HepG2 (cell line): ENCODE data around the gene ZSWIM9. TPM values are rescaled to one million over a fixed set of nuclear protein-coding genes. Genes with fewer than 3 reads are reported as not detected.

ENCODE experiments used
- ATAC-seq: fragments of 200-7000 bp; cut with Tn5 transposase; 3 replicates; pipeline ENCODE4 v1.9.1; 2020; ENCODE audit warnings: mild to moderate bottlenecking, moderate library complexity
- BruUV-seq: library from RNA; stranded (reverse); fragments of 400-500 nt; replicated peaks from 2 replicates; lab custom pipeline; 2021; lab: Mats Ljungman, UMichigan
- CTCF ChIA-PET: fragments of 300-600 bp; formaldehyde crosslinking; extraction: SDS; loops from one replicate; lab custom pipeline; 2021; ENCODE audit warnings: low total read pairs, inconsistent platforms, low intra/inter-chr PET ratio; lab: Yijun Ruan, JAX
- POLR2A ChIA-PET: fragments of 350-600 bp; sonication (Branson Sonifier 250); formaldehyde crosslinking; loops from one replicate; lab custom pipeline; 2020; ENCODE audit warnings: antibody characterized with exemption, inconsistent platforms; lab: Yijun Ruan, JAX
- DNase-seq: peaks from one replicate; pipeline ENCODE4 v3.0.0-alpha.2; 2015; ENCODE audit warnings: low spot score
- FAIRE-seq: peaks from 3 replicates; lab custom pipeline; 2011; peaks lifted over from hg19 to GRCh38; lab: Jason Lieb, UNC
- H2AFZ ChIP-seq: one replicate; pipeline ENCODE4 v1.6.1; 2011; ENCODE audit warnings: low read length, inconsistent platforms
- H3K27ac ChIP-seq: fragments of 300-600 bp; 3 replicates; pipeline ENCODE4 v1.8.0; 2011; ENCODE audit warnings: mixed run types, mild to moderate bottlenecking, mixed read lengths, low read length, inconsistent platforms; ENCODE audit not compliant: insufficient read depth; ENCODE audit errors: extremely low read length
- H3K27me3 ChIP-seq, 2 experiments: fragments of 200-600 bp in 1 of 2; 2 replicates in 1 of 2; 3 replicates in 1 of 2; pipeline versions ENCODE4 v1.6.0 to v1.8.0; 2011; ENCODE audit warnings: low read length in 2 of 2, mild to moderate bottlenecking in 2 of 2, moderate library complexity in 2 of 2, inconsistent platforms in 1 of 2; ENCODE audit not compliant: insufficient read depth in 2 of 2, control insufficient read depth in 1 of 2
- H3K36me3 ChIP-seq, 2 experiments: fragments of 200-600 bp in 1 of 2; replicated peaks in 1 of 2; 2 replicates in 1 of 2; 3 replicates in 1 of 2; pipeline versions ENCODE4 v1.5.1 to v1.8.0; 2011; ENCODE audit warnings: low read length in 2 of 2, inconsistent platforms in 1 of 2; ENCODE audit not compliant: insufficient read depth in 2 of 2, control insufficient read depth in 1 of 2
- H3K4me1 ChIP-seq: 2 replicates; pipeline ENCODE4 v1.5.1; 2012; ENCODE audit warnings: low read length, inconsistent platforms; ENCODE audit not compliant: insufficient read depth
- H3K4me2 ChIP-seq: 2 replicates; pipeline ENCODE4 v1.6.0; 2011; ENCODE audit warnings: low read depth, low read length, inconsistent platforms
- H3K4me3 ChIP-seq, 3 experiments: fragments of 200-600 bp in 1 of 3; sonication (generic), shearing (Covaris generic) in 1 of 3; replicated peaks in 1 of 3; 2 replicates each; pipeline ENCODE4 v1.5.1; 2011 to 2016; ENCODE audit warnings: low read length in 3 of 3, inconsistent platforms in 2 of 3, low read depth in 2 of 3, mild to moderate bottlenecking in 2 of 3, control low read depth in 1 of 3, mixed read lengths in 1 of 3; ENCODE audit not compliant: insufficient read depth in 1 of 3
- H3K79me2 ChIP-seq: one replicate; pipeline ENCODE4 v1.6.1; 2011; ENCODE audit warnings: low read length, inconsistent platforms; ENCODE audit not compliant: insufficient read depth
- H3K9ac ChIP-seq: 2 replicates; pipeline ENCODE4 v1.6.0; 2011; ENCODE audit warnings: mild to moderate bottlenecking, low read depth, low read length, inconsistent platforms; ENCODE audit not compliant: insufficient read depth
- H3K9me3 ChIP-seq: 2 replicates; pipeline ENCODE4 v1.5.1; 2012; ENCODE audit warnings: mild to moderate bottlenecking, low read length
- H4K20me1 ChIP-seq: 2 replicates; pipeline ENCODE4 v1.6.0; 2011; ENCODE audit warnings: inconsistent platforms, mild to moderate bottlenecking, low read length, moderate library complexity; ENCODE audit not compliant: insufficient read depth
- ATF3 ChIP-seq: sonication (generic); formaldehyde crosslinking; IDR thresholded peaks from 2 replicates; pipeline ENCODE4 v1.4.0; 2020; ENCODE audit warnings: missing genetic modification reagents
- NFE2 ChIP-seq: sonication (generic); formaldehyde crosslinking; IDR thresholded peaks from 2 replicates; pipeline ENCODE4 v1.4.0; 2020; ENCODE audit warnings: missing genetic modification reagents
- ZBTB1 ChIP-seq: sonication (generic); formaldehyde crosslinking; IDR thresholded peaks from 2 replicates; pipeline ENCODE4 v1.4.0; 2020; ENCODE audit warnings: missing genetic modification reagents, borderline replicate concordance
- ZBTB43 ChIP-seq: sonication (generic); formaldehyde crosslinking; conservative IDR thresholded peaks from 2 replicates; pipeline ENCODE4 v1.4.0; 2020; ENCODE audit warnings: missing genetic modification reagents
- ZNF276 ChIP-seq: sonication (generic); formaldehyde crosslinking; IDR thresholded peaks from 2 replicates; pipeline ENCODE4 v1.4.0; 2020; ENCODE audit warnings: mild to moderate bottlenecking, low read depth, missing genetic modification reagents
- ZNF367 ChIP-seq: sonication (generic); formaldehyde crosslinking; IDR thresholded peaks from 2 replicates; pipeline ENCODE4 v1.4.0; 2020; ENCODE audit warnings: missing genetic modification reagents, borderline replicate concordance
- ZNF569 ChIP-seq: sonication (generic); formaldehyde crosslinking; IDR thresholded peaks from 2 replicates; pipeline ENCODE4 v1.5.0; 2020; ENCODE audit warnings: mild to moderate bottlenecking, missing genetic modification reagents, moderate library complexity, borderline replicate concordance
- ZNF614 ChIP-seq: IDR thresholded peaks from 2 replicates; pipeline ENCODE4 v1.6.1; 2018; ENCODE audit warnings: missing biosample characterization, missing genetic modification reagents, inconsistent platforms, borderline replicate concordance
- ZNF720 ChIP-seq: sonication (generic); formaldehyde crosslinking; IDR thresholded peaks from 2 replicates; pipeline ENCODE4 v1.4.0; 2020; ENCODE audit warnings: missing genetic modification reagents
- ZNF747 ChIP-seq: sonication (generic); formaldehyde crosslinking; IDR thresholded peaks from 2 replicates; pipeline ENCODE4 v1.8.1; 2023; ENCODE audit warnings: missing genetic modification reagents, mild to moderate bottlenecking, borderline replicate concordance
- ZSCAN30 ChIP-seq: sonication (generic); formaldehyde crosslinking; IDR thresholded peaks from 2 replicates; pipeline ENCODE4 v1.5.0; 2020; ENCODE audit warnings: mild to moderate bottlenecking, missing genetic modification reagents
- WGBS: methylation state at CpG from one replicate; pipeline ENCODE4 v1.1.6; 2017; ENCODE audit warnings: low lambda C conversion rate; 5-methylcytosine and 5-hydroxymethylcytosine counted together
- in situ Hi-C: cut with HindIII; loops from 2 replicates; pipeline ENCODE4 v1.10.0; 2017; ENCODE audit warnings: low pct_unique_long_range_greater_than_20kb; ENCODE audit not compliant: extremely low pct_ligation_motif_present
- intact Hi-C: fragments of 100-400 bp; cut with micrococcal nuclease; formaldehyde crosslinking; loops from one replicate; pipeline ENCODE4 v1.10.0; 2022; ENCODE audit not compliant: unreplicated experiment
- polyA plus RNA-seq, 8 experiments: library from polyadenylated mRNA; depleted of rRNA in 3 of 8; stranded (reverse) in 7 of 8; unstranded in 1 of 8; fragments of >200 nt; fragmentation: Illumina TruSeq in 4 of 8; extraction: Trizol in 4 of 8; gene quantifications; 2 replicates each; pipeline versions ENCODE4 v1.2.1 to v1.2.3, GENCODE V29; 2011 to 2016; ENCODE audit warnings: low read depth in 4 of 8, missing spikeins in 1 of 8, mixed read lengths in 1 of 8; ENCODE audit not compliant: insufficient read depth in 1 of 8
- total RNA-seq, 5 experiments: library from RNA; depleted of rRNA; stranded (reverse); fragments of >200 nt; fragmentation: Illumina TruSeq; extraction: Trizol; gene quantifications; 2 replicates each; pipeline ENCODE4 v1.2.3, GENCODE V29; 2016; ENCODE audit warnings: low read depth in 1 of 5

ZSWIM9 gene
- total and polyA plus RNA-seq, 2 of the 13 experiments (the other 11 are each of a cell fraction or from before 2014, with no cell fraction given): 0.18 to 1.1 TPM

- Histone ChIP-seq H3K4me2 (no peak overlapping the region), H3K9ac (no peak overlapping the region), H3K9me3 (no peaks in the 10 kb centered on the region), H4K20me1 (no peaks in the 10 kb centered on the region), H3K36me3 (0 out of 5 replicates have a peak, but pooled peaks cover 0 to 4% of the 10 kb centered on the region in 2 experiments), H3K4me3 (no peak overlapping the region), H2AFZ (no peak overlapping the region), H3K4me1 (no peaks in the 10 kb centered on the region), H3K27me3 (no peaks in the 10 kb centered on the region; a peak in 1 of 5 replicates), H3K79me2 (no peaks in the 10 kb centered on the region), H3K27ac (no peak overlapping the region)
- 97% methylated on average over 6 of the region's 6 CpGs for WGBS
- TF ChIP-seq ATF3 (CRISPR knock-in tag) (no peak), ZNF569 (CRISPR knock-in tag) (no peak), ZNF747 (no peak), ZNF614 (no peak), ZSCAN30 (CRISPR knock-in tag) (no peak), NFE2 (CRISPR knock-in tag) (no peak), ZNF720 (CRISPR knock-in tag) (no peak), ZBTB1 (CRISPR knock-in tag) (no peak), ZNF276 (no peak), ZNF367 (CRISPR knock-in tag) (no peak), ZBTB43 (CRISPR knock-in tag) (no peak)
- FAIRE-seq: no peak
- ChIA-PET POLR2A (interaction anchor here (1.2 kb wide), 1 partner anchor 52 kb away, joined by 3 read pairs; no protein-coding TSS in a partner anchor), CTCF (no interaction called here)
- intact Hi-C loops: no loop called here
- in situ Hi-C loops: no loop called here
- BruUV-seq: no TSS peak
- no peak for DNase-seq
- ATAC-seq: no peak
Observed at GRCh38 chr19:48218997-48219396, 48.5 kb downstream of the ZSWIM9 start.
